Muscle layer of duodenum (tissue), 2 donors: ENCODE measurements around the gene GRWD1.
A peak's percentile ranks its signal among the peaks of the same experiment; 100 is the strongest.

Source experiments
- H3K27ac ChIP-seq: one replicate; pipeline ENCODE4 v1.7.0; 2013; ENCODE audit warnings: mild to moderate bottlenecking, low read length
- H3K27me3 ChIP-seq: one replicate; pipeline ENCODE4 v1.7.0; 2013; ENCODE audit warnings: low read depth, mild to moderate bottlenecking, control low read depth, low read length
- H3K36me3 ChIP-seq, 2 donors: one replicate each; pipeline ENCODE4 v1.7.0; 2013; ENCODE audit warnings: low read length in 2 of 2, control low read depth in 1 of 2, mild to moderate bottlenecking in 1 of 2; ENCODE audit not compliant: insufficient read depth in 2 of 2, control insufficient read depth in 1 of 2
- H3K4me1 ChIP-seq, 2 donors: one replicate each; pipeline ENCODE4 v1.7.0; 2013; ENCODE audit warnings: low read length in 2 of 2, mild to moderate bottlenecking in 2 of 2, control low read depth in 1 of 2, moderate library complexity in 1 of 2; ENCODE audit not compliant: insufficient read depth in 2 of 2, control insufficient read depth in 1 of 2
- H3K4me3 ChIP-seq, 2 donors: one replicate each; pipeline ENCODE4 v1.7.0; 2013; ENCODE audit warnings: low read length in 2 of 2, low read depth in 1 of 2, mild to moderate bottlenecking in 1 of 2
- H3K9me3 ChIP-seq, 2 donors: one replicate each; pipeline ENCODE4 v1.7.0; 2013; ENCODE audit warnings: low read length in 2 of 2, control low read depth in 1 of 2, mild to moderate bottlenecking in 1 of 2; ENCODE audit not compliant: control insufficient read depth in 1 of 2
- donor health status: healthy.

The GRWD1 gene

GRCh38 chr19:48445606-48446481, at the start of gene GRWD1:
TSS of gene GRWD1 (plus strand) at chr19:48445983. CDS start at chr19:48446006, 23 bp downstream.
- peaks cover 13 to 24% of the 10 kb centered on the region in 2 donors for H3K4me1 ChIP-seq
- peaks cover 23 to 30% of the 10 kb centered on the region in 2 donors for H3K36me3 ChIP-seq
- peak within 1 kb of the TSS; percentile 88 to 95 for H3K4me3 ChIP-seq
- peak within 1 kb of the TSS; percentile 94 for H3K27ac ChIP-seq
- H3K9me3 ChIP-seq = no peaks in the 10 kb centered on the region
- H3K27me3 ChIP-seq = peaks cover 17% of the 10 kb centered on the region

GRCh38 chr19:48396016-48396823, 49.6 kb upstream of the GRWD1 start:
- Histone ChIP-seq H3K36me3 (no peaks in the 10 kb centered on the region), H3K27ac (no peak overlapping the region), H3K9me3 (no peaks in the 10 kb centered on the region), H3K27me3 (peaks cover 50% of the 10 kb centered on the region), H3K4me1 (peaks cover 0 to 14% of the 10 kb centered on the region in 2 donors), H3K4me3 (no peak overlapping the region)

- Histone ChIP-seq H3K4me3 (no peak overlapping the region), H3K4me1 (peaks cover 0 to 14% of the 10 kb centered on the region in 2 donors), H3K27ac (no peak overlapping the region), H3K9me3 (no peaks in the 10 kb centered on the region), H3K36me3 (no peaks in the 10 kb centered on the region), H3K27me3 (peaks cover 50% of the 10 kb centered on the region)
Observed at GRCh38 chr19:48396824-48397176, 49.0 kb upstream of the GRWD1 start.

GRCh38 chr19:48397263-48398101, 48.3 kb upstream of the GRWD1 start:
- H3K27ac ChIP-seq = no peak overlapping the region
- H3K4me1 ChIP-seq = peaks cover 0 to 14% of the 10 kb centered on the region in 2 donors
- no peaks in the 10 kb centered on the region for H3K9me3 ChIP-seq
- H3K36me3 ChIP-seq = no peaks in the 10 kb centered on the region
- H3K27me3 ChIP-seq = peaks cover 50% of the 10 kb centered on the region
- H3K4me3 ChIP-seq = peak overlapping the region; percentile 28 to 30

- peaks cover 0 to 14% of the 10 kb centered on the region in 2 donors for H3K4me1 ChIP-seq
- H3K27me3 ChIP-seq = peaks cover 49% of the 10 kb centered on the region
- H3K36me3 ChIP-seq = no peaks in the 10 kb centered on the region
- H3K27ac ChIP-seq = no peak overlapping the region
- H3K4me3 ChIP-seq = peak overlapping the region; percentile 28 to 30
- H3K9me3 ChIP-seq = no peaks in the 10 kb centered on the region
Observed at GRCh38 chr19:48398102-48398374, 47.7 kb upstream of the GRWD1 start.

- peak overlapping the region; percentile 30 to 45 for H3K4me3 ChIP-seq
- no peaks in the 10 kb centered on the region for H3K9me3 ChIP-seq
- no peaks in the 10 kb centered on the region for H3K36me3 ChIP-seq
- H3K4me1 ChIP-seq = peaks cover 0 to 8% of the 10 kb centered on the region in 2 donors
- H3K27ac ChIP-seq = no peak overlapping the region
- H3K27me3 ChIP-seq = peaks cover 44% of the 10 kb centered on the region
Observed at GRCh38 chr19:48398375-48399235, 47.2 kb upstream of the GRWD1 start.

- Histone ChIP-seq H3K4me3 (no peak overlapping the region), H3K27ac (no peak overlapping the region), H3K27me3 (peaks cover 29% of the 10 kb centered on the region), H3K9me3 (no peaks in the 10 kb centered on the region), H3K4me1 (no peaks in the 10 kb centered on the region), H3K36me3 (no peaks in the 10 kb centered on the region)
Observed at GRCh38 chr19:48400018-48400742, 45.6 kb upstream of the GRWD1 start.

GRCh38 chr19:48401287-48401686, 44.5 kb upstream of the GRWD1 start:
- H3K27ac ChIP-seq = no peak overlapping the region
- H3K27me3 ChIP-seq = peaks cover 18% of the 10 kb centered on the region
- no peak overlapping the region for H3K4me3 ChIP-seq
- no peaks in the 10 kb centered on the region for H3K36me3 ChIP-seq
- H3K9me3 ChIP-seq = peaks cover 0 to 5% of the 10 kb centered on the region in 2 donors
- H3K4me1 ChIP-seq = no peaks in the 10 kb centered on the region

GRCh38 chr19:48403606-48404005, 42.2 kb upstream of the GRWD1 start:
- Histone ChIP-seq H3K4me3 (no peak overlapping the region), H3K36me3 (no peaks in the 10 kb centered on the region), H3K4me1 (no peaks in the 10 kb centered on the region), H3K9me3 (peaks cover 0 to 5% of the 10 kb centered on the region in 2 donors), H3K27ac (no peak overlapping the region), H3K27me3 (no peaks in the 10 kb centered on the region)
